Gastrocnemius medialis (tissue), 4 donors: ENCODE measurements around the gene MYEF2.

ENCODE experiments used
- CTCF ChIP-seq, 5 experiments: fragments of 450-650 bp in 3 of 5; fragments of 200-600 bp in 2 of 5; sonication (generic) in 2 of 5; IDR thresholded peaks in 4 of 5; conservative IDR thresholded peaks in 1 of 5; 1 replicate in 4 of 5; 2 replicates in 1 of 5; pipeline ENCODE4 v1.5.1; 2016 to 2019; ENCODE audit warnings: antibody characterized with exemption in 5 of 5, mild to moderate bottlenecking in 3 of 5, moderate library complexity in 3 of 5
- POLR2A ChIP-seq, 2 donors: fragments of 450-650 bp; IDR thresholded peaks; one replicate each; pipeline ENCODE4 v1.6.1; 2017; ENCODE audit warnings: antibody characterized with exemption in 2 of 2, mild to moderate bottlenecking in 2 of 2, moderate library complexity in 2 of 2

GRCh38 chr15:48084759-48085590, 93.1 kb downstream of the MYEF2 start:
- TF ChIP-seq CTCF (IDR thresholded peaks at IDR 0.05 in 4 of 5, conservative IDR thresholded peaks at IDR 0.05 in 1 of 5) (no peak), POLR2A (IDR thresholded peaks at IDR 0.05) (no peak)
